Stimulated activated CD4-positive, alpha-beta T cell treated with anti-CD3 and anti-CD28 coated beads, Interleukin-1b, Interleukin-23, amount 100 ng/mL, for 24 hours (primary cell): ENCODE data around the gene LRIG1.

Experiments
- DNase-seq, 4 experiments: peaks; one replicate each; pipeline ENCODE4 v3.0.0-alpha.2; 2020; ENCODE audit warnings: low read depth in 4 of 4, low spot score in 1 of 4

Gene LRIG1

GRCh38 chr3:66473181-66473580, 27.6 kb downstream of the LRIG1 start:
- DNase-seq, result no peak

- DNase-seq, result peak in 1 of 4 experiments; percentile 27
Measured at GRCh38 chr3:66472313-66473134, 28.3 kb downstream of the LRIG1 start.

DNA sequence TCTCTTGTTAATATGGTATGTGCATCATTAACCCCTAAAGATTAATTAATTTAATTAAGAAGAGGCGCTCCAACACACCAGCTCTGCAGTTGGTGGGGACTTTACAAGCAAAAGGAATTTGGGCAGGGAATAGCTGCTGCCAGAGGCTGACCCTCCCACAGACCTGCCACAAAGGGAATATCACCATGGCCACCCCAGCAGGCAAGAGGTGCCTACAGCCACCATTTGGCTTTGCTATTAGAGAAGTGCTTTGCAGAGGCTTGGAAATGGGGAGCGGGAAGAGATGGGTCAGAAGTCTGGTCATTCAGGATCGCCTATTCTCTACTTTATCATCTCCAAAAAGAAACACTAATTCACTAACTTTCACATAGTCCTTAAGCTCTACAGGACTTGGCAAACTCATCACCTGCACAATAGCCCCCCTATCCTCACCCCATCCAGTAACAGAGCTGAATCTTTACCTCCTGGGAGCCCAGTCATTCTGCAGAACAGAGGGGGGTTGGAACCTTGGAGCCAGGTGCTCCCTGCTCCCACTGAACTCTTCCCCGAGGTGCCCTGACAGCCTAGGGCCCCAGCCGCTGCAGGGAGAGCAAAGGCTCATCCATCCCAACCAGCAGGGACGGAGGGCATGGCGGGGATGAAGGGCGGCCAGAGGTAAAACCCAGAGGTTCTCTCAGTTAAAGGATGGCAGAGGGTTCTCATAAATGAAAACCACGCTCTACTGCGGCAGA, 29.7 kb downstream of the LRIG1 start:
- DNase-seq, result no peak

DNA sequence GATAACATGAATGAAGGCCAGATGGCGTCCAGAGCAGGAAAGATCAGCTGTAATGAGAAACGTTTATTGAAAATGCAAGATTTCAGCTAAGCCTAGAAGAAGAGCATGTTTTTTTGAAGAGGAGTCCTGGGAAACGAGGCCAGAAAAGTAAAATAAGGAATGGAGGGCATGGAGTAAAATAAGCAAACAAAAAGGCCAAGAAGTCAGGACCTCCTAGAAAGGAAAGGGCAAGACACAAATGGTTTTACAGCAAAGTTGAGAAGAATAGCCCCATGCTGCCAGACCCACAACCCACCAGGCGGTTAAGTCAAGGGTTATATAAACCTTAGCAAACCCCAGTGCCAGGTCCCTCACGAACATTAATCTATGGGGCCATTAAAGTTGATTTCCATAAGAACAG, 30.5 kb downstream of the LRIG1 start:
- DNase-seq, result no peak

GRCh38 chr3:66469220-66469640, 31.6 kb downstream of the LRIG1 start:
- no peak for DNase-seq

DNA sequence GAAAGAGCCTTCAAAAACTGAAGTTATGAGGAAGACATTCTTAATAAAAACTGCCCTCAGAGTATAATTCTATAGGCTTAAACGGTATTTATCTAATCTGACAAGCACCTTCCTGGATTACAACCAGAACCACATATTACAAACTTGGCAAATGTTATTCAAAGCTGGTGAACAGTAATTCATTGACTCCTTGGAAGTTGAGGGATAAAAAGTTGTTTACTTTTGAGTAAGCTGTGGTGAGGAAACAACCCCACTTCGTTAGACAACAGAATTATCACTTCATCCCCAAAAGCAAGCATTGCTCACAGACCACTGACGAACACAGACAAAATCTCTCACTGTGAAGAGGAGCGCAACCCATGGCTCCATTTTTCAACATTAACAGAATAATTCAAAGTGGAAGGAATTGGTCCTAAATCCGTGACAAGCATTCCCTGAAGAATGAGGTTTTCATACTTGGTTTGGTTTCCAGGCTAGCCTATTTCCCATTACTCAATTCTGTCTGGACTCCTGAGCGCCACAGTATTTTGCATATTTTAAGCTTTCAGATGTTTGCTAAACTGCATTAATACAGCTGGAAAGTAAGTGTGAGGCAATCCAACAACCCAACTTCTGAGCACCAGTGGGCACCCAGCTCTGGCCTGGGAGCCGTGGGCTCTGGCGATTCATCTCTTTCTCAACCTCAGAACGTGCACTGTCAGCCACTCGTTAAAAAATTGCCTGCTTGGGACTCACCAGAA, 32.7 kb downstream of the LRIG1 start:
- DNase-seq, result no peak

- no peak for DNase-seq
Measured at GRCh38 chr3:66466606-66467270, 34.1 kb downstream of the LRIG1 start.

DNA sequence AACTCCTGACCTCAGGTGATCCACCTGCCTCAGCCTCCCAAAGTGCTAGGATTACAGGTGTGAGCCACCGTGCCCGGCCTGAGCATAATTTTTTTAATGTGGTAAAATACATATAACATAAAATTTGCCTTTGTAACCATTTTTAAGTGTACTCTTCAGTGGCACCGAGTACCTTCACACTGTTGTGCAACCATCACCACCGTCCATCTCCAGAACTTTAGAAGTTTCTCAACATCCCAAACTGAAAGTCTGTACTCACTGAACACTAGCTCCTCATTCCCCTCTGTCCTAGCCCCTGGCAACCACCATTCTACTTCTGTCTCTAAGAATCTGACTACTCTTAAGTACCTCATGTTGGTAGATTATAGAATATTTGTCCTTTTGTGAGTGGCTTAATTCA, 35.2 kb downstream of the LRIG1 start:
- no peak for DNase-seq

DNA sequence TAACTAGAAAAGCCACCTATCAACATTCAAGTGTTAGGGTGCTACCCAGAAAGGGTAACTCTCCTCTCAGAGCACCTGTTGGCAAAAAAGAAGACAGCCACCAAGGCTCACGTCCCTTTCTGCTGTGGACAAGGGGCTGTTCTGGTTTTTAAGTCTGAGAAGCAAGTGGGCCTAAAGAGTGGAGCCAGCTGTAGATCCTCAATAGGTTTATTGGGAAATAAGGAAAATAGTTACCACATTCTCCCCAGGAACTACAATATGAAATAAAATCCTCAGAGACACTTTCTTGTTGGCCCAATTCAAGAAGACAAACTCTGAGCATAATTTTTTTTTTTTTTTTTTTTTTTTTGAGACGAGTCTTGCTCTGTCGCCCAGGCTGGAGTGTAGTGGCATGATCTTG, 35.8 kb downstream of the LRIG1 start:
- DNase-seq, result no peak

GRCh38 chr3:66464512-66464894, 36.3 kb downstream of the LRIG1 start:
- no peak for DNase-seq

GRCh38 chr3:66463730-66464511, 36.9 kb downstream of the LRIG1 start:
- no peak for DNase-seq

DNA sequence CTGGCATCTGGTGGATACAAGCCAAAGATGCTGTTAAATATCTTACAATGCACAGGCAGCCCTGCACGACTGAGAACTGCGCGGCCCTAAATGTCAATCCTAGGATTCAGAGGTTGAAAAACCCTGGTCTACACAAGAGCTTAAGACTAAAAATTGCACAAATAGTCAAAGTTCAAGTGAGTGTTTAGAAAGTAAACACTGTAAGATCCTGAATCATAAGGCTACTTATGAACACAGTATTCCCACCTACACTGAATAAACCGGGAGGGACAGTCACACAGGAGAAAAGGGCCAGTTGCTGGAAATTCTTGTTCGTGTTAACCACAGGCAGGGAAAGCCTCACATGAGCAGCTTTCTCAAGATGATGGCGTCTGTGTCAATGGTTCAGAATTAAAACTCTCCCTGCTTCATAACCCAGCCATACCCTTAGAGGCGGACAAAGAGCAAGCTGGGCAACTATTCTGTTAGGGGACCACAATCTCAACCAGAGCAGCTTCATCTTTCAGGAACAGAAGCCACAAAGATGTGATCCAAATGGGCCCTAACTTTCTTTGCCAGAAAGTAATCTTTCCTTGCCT, 37.7 kb downstream of the LRIG1 start:
- DNase-seq, result no peak

DNA sequence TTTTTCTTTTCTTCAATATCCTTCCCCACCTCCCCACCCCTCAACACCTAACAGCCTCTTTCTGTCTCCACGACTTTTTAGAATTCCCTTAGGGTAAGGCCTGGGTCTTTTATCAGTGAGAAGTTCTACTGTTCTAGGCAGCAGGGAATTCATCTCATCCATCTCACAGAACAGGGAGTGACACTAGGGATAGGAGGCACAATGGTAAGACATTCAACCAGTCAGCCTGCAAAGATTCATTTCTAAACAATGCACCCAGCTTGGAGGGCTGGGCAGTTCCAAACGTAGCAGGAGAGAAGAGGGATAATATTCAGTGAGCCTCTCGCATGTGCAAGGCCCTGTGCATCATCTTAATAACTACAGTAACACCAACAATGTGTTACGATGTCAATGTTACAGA, 43.6 kb downstream of the LRIG1 start:
- DNase-seq, result no peak

DNA sequence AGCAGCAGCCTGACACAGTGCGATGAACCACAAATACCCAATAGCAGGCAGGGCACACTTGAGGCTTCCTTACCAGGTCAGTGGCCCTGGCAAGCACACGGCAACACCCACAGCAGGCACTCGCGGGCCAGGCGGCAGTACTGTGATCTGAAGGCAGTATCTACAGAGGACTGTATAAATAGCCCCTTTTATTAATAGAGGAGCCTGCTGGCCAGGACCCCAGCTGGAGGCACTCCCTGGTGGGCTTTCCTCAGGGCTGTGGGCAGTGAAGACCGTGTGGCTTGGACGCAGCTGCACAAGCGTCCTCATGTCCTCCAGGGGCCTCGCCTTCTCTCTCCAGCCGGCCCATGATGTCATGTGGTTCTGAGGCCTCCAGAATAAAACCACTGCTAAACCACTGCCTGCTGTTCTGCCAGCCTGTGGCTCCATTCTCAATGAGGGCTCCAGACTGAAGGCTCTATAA, 44.1 kb downstream of the LRIG1 start:
- DNase-seq, result no peak

GRCh38 chr3:66454464-66454859, 46.4 kb downstream of the LRIG1 start:
- no peak for DNase-seq

- no peak for DNase-seq
Measured at GRCh38 chr3:66453651-66454463, 47.0 kb downstream of the LRIG1 start.

GRCh38 chr3:66452303-66453011, 48.4 kb downstream of the LRIG1 start:
- no peak for DNase-seq

DNA sequence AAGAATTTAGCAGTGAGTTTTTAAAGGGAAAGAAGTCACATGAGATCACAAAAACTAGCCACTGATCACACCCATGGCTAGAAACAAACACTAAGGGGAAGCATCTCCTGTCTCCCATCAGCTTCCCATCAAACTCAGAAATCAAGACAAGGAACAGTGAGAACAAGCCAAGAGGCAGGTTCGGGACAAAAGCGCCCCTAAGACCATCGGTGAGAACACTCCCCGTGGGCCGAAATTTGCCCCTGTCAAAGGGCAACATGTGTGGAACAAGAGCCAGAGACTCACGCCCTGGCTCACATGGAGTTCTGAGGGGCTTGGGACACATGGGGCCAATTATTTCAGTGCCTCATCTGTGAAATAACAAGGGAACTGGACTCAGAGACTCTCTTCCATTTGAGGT, 49.1 kb downstream of the LRIG1 start:
- DNase-seq, result no peak
